ENCODE measurements around the gene CLRN2. TPM values are rescaled to one million over a fixed set of nuclear protein-coding genes. Genes with fewer than 3 reads are reported as not detected.

CLRN2 gene
- total and polyA plus RNA-seq, 2 donors (not counting 3 experiments of a cell fraction or from before 2014, with no cell fraction given) = not detected

- Histone ChIP-seq H3K4me3 (replicated peaks in 1 of 3; ENCODE audit: insufficient read depth in 1 of 3, low read depth in 1 of 3, low read length in 3 of 3) (no peak overlapping the region), H3K4me2 (ENCODE audit: insufficient read depth, low read length) (no peak overlapping the region), H4K20me1 (replicated peaks; ENCODE audit: control insufficient read depth, extremely low read depth, insufficient read depth, low read length) (no peaks in the 10 kb centered on the region), H2AFZ (ENCODE audit: low read depth, low read length) (no peak overlapping the region), H3K4me1 (ENCODE audit: control insufficient read depth, extremely low read depth, insufficient read depth, low read length) (peaks cover 11% of the 10 kb centered on the region), H3K27me3 (ENCODE audit: control insufficient read depth in 2 of 2, insufficient read depth in 2 of 2, low read length in 2 of 2) (peaks cover 25 to 28% of the 10 kb centered on the region in 2 experiments), H3K27ac (ENCODE audit: insufficient read depth, low read depth, low read length) (no peak overlapping the region), H3K9me1 (replicated peaks; ENCODE audit: control insufficient read depth, extremely low read depth, insufficient read depth, low read length) (no peaks in the 10 kb centered on the region), H3K36me3 (ENCODE audit: control insufficient read depth in 2 of 2, extremely low read depth in 1 of 2, insufficient read depth in 2 of 2, low read length in 2 of 2) (no peaks in the 10 kb centered on the region), H3K79me2 (ENCODE audit: control insufficient read depth, insufficient read depth, low read length) (peaks cover 10% of the 10 kb centered on the region), H3K9ac (replicated peaks; ENCODE audit: extremely low read depth, insufficient read depth, low read length) (no peak overlapping the region), H3K9me3 (replicated peaks; ENCODE audit: control insufficient read depth, insufficient read depth, low read length) (no peaks in the 10 kb centered on the region)
- intact Hi-C loops (cut with micrococcal nuclease) = no loop called here
- ChIA-PET POLR2A (no interaction called here), CTCF (no interaction called here)
- FAIRE-seq (no peak), DNase-seq (ENCODE audit: low read depth, low spot score) (no peak)
- no peak for TF ChIP-seq MYC (IDR thresholded peaks at IDR 0.05; ENCODE audit: low read depth, low read length)
- no peak for TF ChIP-seq MAX (IDR thresholded peaks at IDR 0.05; ENCODE audit: insufficient read depth, insufficient read length)
- no peak for TF ChIP-seq POLR2A (IDR thresholded peaks at IDR 0.05; ENCODE audit: low read depth, low read length)
- dilution Hi-C loops (cut with MboI; ENCODE audit: extremely low pct_ligation_motif_present, low sequenced_read_pairs) = no loop called here
- BruUV-seq (replicated peaks) = no TSS peak
These were observed 761 bp downstream of the CLRN2 start for GRCh38 chr4:17515445-17516407.

GRCh38 chr4:17516980-17517379 is 2.0 kb downstream of the CLRN2 start:
- H3K4me1 ChIP-seq (ENCODE audit: control insufficient read depth, extremely low read depth, insufficient read depth, low read length) = peaks cover 4% of the 10 kb centered on the region
- no peaks in the 10 kb centered on the region for H3K79me2 ChIP-seq (ENCODE audit: control insufficient read depth, insufficient read depth, low read length)
- ChIA-PET POLR2A (no interaction called here), CTCF (interaction anchor here (1.4 kb wide), 1 partner anchor 45 kb away, joined by 4 read pairs; no protein-coding TSS in a partner anchor)
- no peak overlapping the region for H2AFZ ChIP-seq (ENCODE audit: low read depth, low read length)
- no peaks in the 10 kb centered on the region for H3K36me3 ChIP-seq (ENCODE audit: control insufficient read depth in 2 of 2, extremely low read depth in 1 of 2, insufficient read depth in 2 of 2, low read length in 2 of 2)
- DNase-seq (ENCODE audit: low read depth, low spot score) = no peak
- no peak overlapping the region for H3K9ac ChIP-seq (replicated peaks; ENCODE audit: extremely low read depth, insufficient read depth, low read length)
- no peaks in the 10 kb centered on the region for H3K9me1 ChIP-seq (replicated peaks; ENCODE audit: control insufficient read depth, extremely low read depth, insufficient read depth, low read length)
- H3K4me2 ChIP-seq (ENCODE audit: insufficient read depth, low read length) = no peak overlapping the region
- FAIRE-seq = no peak
- peaks cover 27 to 28% of the 10 kb centered on the region in 2 experiments for H3K27me3 ChIP-seq (ENCODE audit: control insufficient read depth in 2 of 2, insufficient read depth in 2 of 2, low read length in 2 of 2)
- intact Hi-C loops (cut with micrococcal nuclease) = no loop called here
- BruUV-seq (replicated peaks) = no TSS peak
- H3K9me3 ChIP-seq (replicated peaks; ENCODE audit: control insufficient read depth, insufficient read depth, low read length) = no peaks in the 10 kb centered on the region
- dilution Hi-C loops (cut with MboI; ENCODE audit: extremely low pct_ligation_motif_present, low sequenced_read_pairs) = no loop called here
- TF ChIP-seq MYC (IDR thresholded peaks at IDR 0.05; ENCODE audit: low read depth, low read length) (no peak), GATA2 (IDR thresholded peaks at IDR 0.05; ENCODE audit: insufficient read depth, insufficient read length, low read depth, low read length) (no peak), POLR2AphosphoS5 (IDR thresholded peaks at IDR 0.05; ENCODE audit: insufficient read depth, low read depth, low read length) (no peak), CTCF (IDR thresholded peaks at IDR 0.05; ENCODE audit: extremely low read depth in 1 of 2, insufficient read depth in 1 of 2, low read depth in 1 of 2, low read length in 2 of 2) (no peak), JUN (IDR thresholded peaks at IDR 0.05; ENCODE audit: borderline replicate concordance, insufficient read depth, insufficient read length, low read depth) (no peak), MAX (IDR thresholded peaks at IDR 0.05; ENCODE audit: insufficient read depth, insufficient read length) (no peak), EZH2 (IDR thresholded peaks at IDR 0.05; ENCODE audit: borderline replicate concordance, low read depth, low read length, severe bottlenecking) (no peak), POLR2A (IDR thresholded peaks at IDR 0.05; ENCODE audit: low read depth, low read length) (no peak), FOS (IDR thresholded peaks at IDR 0.05; ENCODE audit: borderline replicate concordance, insufficient read depth, low read length) (no peak)
- H4K20me1 ChIP-seq (replicated peaks; ENCODE audit: control insufficient read depth, extremely low read depth, insufficient read depth, low read length) = no peaks in the 10 kb centered on the region
- H3K4me3 ChIP-seq (replicated peaks in 1 of 3; ENCODE audit: insufficient read depth in 1 of 3, low read depth in 1 of 3, low read length in 3 of 3) = no peak overlapping the region
- no peak overlapping the region for H3K27ac ChIP-seq (ENCODE audit: insufficient read depth, low read depth, low read length)
